Endothelial cell of umbilical vein (primary cell): ENCODE data around the gene FGF3. TPM values are rescaled to one million over a fixed set of nuclear protein-coding genes. Genes with fewer than 3 reads are reported as not detected.

Experiments used
- BruUV-seq: library from RNA; stranded (reverse); fragments of 400-500 nt; replicated peaks from 2 replicates; lab custom pipeline; 2021; lab: Mats Ljungman, UMichigan
- CTCF ChIA-PET: fragments of 300-600, 350-600 bp; sonication (Branson Sonifier 250); formaldehyde crosslinking; loops from one replicate; lab custom pipeline; 2021; ENCODE audit warnings: antibody characterized with exemption, inconsistent platforms; lab: Charles Lee
- POLR2A ChIA-PET: fragments of 300-600, 350-600 bp; sonication (Branson Sonifier 250); formaldehyde crosslinking; loops from one replicate; lab custom pipeline; 2021; ENCODE audit warnings: antibody characterized with exemption, inconsistent platforms; lab: Charles Lee
- DNase-seq: peaks from one replicate; pipeline ENCODE4 v3.0.0-alpha.2; 2011; ENCODE audit warnings: low read depth, low spot score
- FAIRE-seq: peaks from 2 replicates; lab custom pipeline; 2011; peaks lifted over from hg19 to GRCh38; lab: Jason Lieb, UNC
- H2AFZ ChIP-seq: 2 replicates; pipeline ENCODE4 v1.6.0; 2012; ENCODE audit warnings: low read depth, low read length, control low read depth, inconsistent platforms
- H3K27ac ChIP-seq: 2 replicates; pipeline ENCODE4 v1.5.1; 2011; ENCODE audit warnings: low read depth, mild to moderate bottlenecking, control low read depth, low read length, moderate library complexity; ENCODE audit not compliant: insufficient read depth
- H3K27me3 ChIP-seq, 2 experiments: 2 replicates each; pipeline versions ENCODE4 v1.6.0 to v1.6.1; 2011; ENCODE audit warnings: low read length in 2 of 2, mixed read lengths in 1 of 2; ENCODE audit not compliant: control insufficient read depth in 2 of 2, insufficient read depth in 2 of 2
- H3K36me3 ChIP-seq, 2 experiments: 2 replicates in 1 of 2; 3 replicates in 1 of 2; pipeline ENCODE4 v1.5.1; 2011; ENCODE audit warnings: low read length in 2 of 2, mild to moderate bottlenecking in 1 of 2, moderate library complexity in 1 of 2; ENCODE audit not compliant: control insufficient read depth in 2 of 2, insufficient read depth in 2 of 2; ENCODE audit errors: extremely low read depth in 1 of 2
- H3K4me1 ChIP-seq: 3 replicates; pipeline ENCODE4 v1.5.1; 2011; ENCODE audit warnings: mild to moderate bottlenecking, low read length; ENCODE audit not compliant: control insufficient read depth, insufficient read depth; ENCODE audit errors: extremely low read depth
- H3K4me2 ChIP-seq: 2 replicates; pipeline ENCODE4 v1.6.1; 2011; ENCODE audit warnings: low read length, control low read depth, mixed read lengths; ENCODE audit not compliant: insufficient read depth
- H3K4me3 ChIP-seq, 3 experiments: fragments of 200-600 bp in 1 of 3; sonication (generic), shearing (Covaris generic) in 1 of 3; replicated peaks in 1 of 3; 2 replicates each; pipeline ENCODE4 v1.5.1; 2011 to 2016; ENCODE audit warnings: control low read depth in 3 of 3, low read length in 3 of 3, mild to moderate bottlenecking in 2 of 3, inconsistent platforms in 1 of 3, low read depth in 1 of 3, moderate library complexity in 1 of 3; ENCODE audit not compliant: insufficient read depth in 1 of 3
- H3K79me2 ChIP-seq: 2 replicates; pipeline ENCODE4 v1.6.0; 2012; ENCODE audit warnings: low read length, inconsistent platforms; ENCODE audit not compliant: control insufficient read depth, insufficient read depth
- H3K9ac ChIP-seq: replicated peaks from 2 replicates; pipeline ENCODE3; 2011; ENCODE audit warnings: low read length, control low read depth; ENCODE audit not compliant: insufficient read depth; ENCODE audit errors: extremely low read depth
- H3K9me1 ChIP-seq: replicated peaks from 3 replicates; pipeline ENCODE4 v1.6.0; 2011; ENCODE audit warnings: mild to moderate bottlenecking, low read length; ENCODE audit not compliant: control insufficient read depth, insufficient read depth; ENCODE audit errors: extremely low read depth
- H3K9me3 ChIP-seq: replicated peaks from 2 replicates; pipeline ENCODE4 v1.5.1; 2012; ENCODE audit warnings: low read length, inconsistent platforms; ENCODE audit not compliant: control insufficient read depth, insufficient read depth
- H4K20me1 ChIP-seq: replicated peaks from 2 replicates; pipeline ENCODE3; 2011; ENCODE audit warnings: mild to moderate bottlenecking, low read length; ENCODE audit not compliant: control insufficient read depth, insufficient read depth; ENCODE audit errors: extremely low read depth
- CTCF ChIP-seq, 2 donors: IDR thresholded peaks; 1 replicate in 1 of 2; 2 replicates in 1 of 2; pipeline ENCODE4 v1.5.1; 2011; ENCODE audit warnings: low read length in 2 of 2, mild to moderate bottlenecking in 2 of 2, moderate library complexity in 2 of 2, control low read depth in 1 of 2, inconsistent platforms in 1 of 2, low read depth in 1 of 2; ENCODE audit not compliant: insufficient read depth in 1 of 2; ENCODE audit errors: extremely low read depth in 1 of 2
- FOS ChIP-seq: IDR thresholded peaks from 2 replicates; pipeline ENCODE4 v1.6.1; 2011; ENCODE audit warnings: mild to moderate bottlenecking, low read length, moderate library complexity, borderline replicate concordance; ENCODE audit not compliant: insufficient read depth
- GATA2 ChIP-seq: IDR thresholded peaks from 2 replicates; pipeline ENCODE4 v1.7.0; 2011; ENCODE audit warnings: low read depth, mild to moderate bottlenecking, moderate library complexity, mixed read lengths, low read length; ENCODE audit not compliant: insufficient read length, insufficient read depth
- JUN ChIP-seq: IDR thresholded peaks from 2 replicates; pipeline ENCODE4 v1.6.1; 2011; ENCODE audit warnings: borderline replicate concordance, low read depth; ENCODE audit not compliant: insufficient read length, insufficient read depth
- MAX ChIP-seq: IDR thresholded peaks from 2 replicates; pipeline ENCODE4 v1.6.1; 2011; ENCODE audit not compliant: insufficient read depth, insufficient read length
- MYC ChIP-seq: IDR thresholded peaks from one replicate; pipeline ENCODE4 v1.6.1; 2011; ENCODE audit warnings: mild to moderate bottlenecking, low read depth, low read length
- POLR2A ChIP-seq: IDR thresholded peaks from 2 replicates; pipeline ENCODE4 v1.6.1; 2012; ENCODE audit warnings: low read depth, mild to moderate bottlenecking, control low read depth, low read length
- POLR2AphosphoS5 ChIP-seq: IDR thresholded peaks from 2 replicates; pipeline ENCODE4 v1.6.1; 2012; ENCODE audit warnings: low read depth, mild to moderate bottlenecking, control low read depth, low read length, moderate library complexity; ENCODE audit not compliant: insufficient read depth
- dilution Hi-C: fragments of 300-500 bp; cut with MboI; formaldehyde crosslinking; loops from one replicate; pipeline ENCODE4 v1.15.0; 2019; ENCODE audit warnings: low sequenced_read_pairs; ENCODE audit not compliant: extremely low pct_ligation_motif_present
- intact Hi-C: fragments of 100-400 bp; cut with micrococcal nuclease; formaldehyde crosslinking; loops from one replicate; pipeline ENCODE4 v1.10.0; 2022
- polyA plus RNA-seq, 4 experiments: library from polyadenylated mRNA; depleted of rRNA in 3 of 4; stranded (reverse) in 3 of 4; unstranded in 1 of 4; fragments of >200 nt; gene quantifications; 2 replicates each; pipeline versions ENCODE4 v1.2.1 to v1.2.3, GENCODE V29; 2011 to 2012; ENCODE audit warnings: missing spikeins in 1 of 4
- total RNA-seq: library from RNA; stranded (reverse); gene quantifications from 2 replicates; pipeline ENCODE4 v1.2.3, GENCODE V29; 2021

FGF3 gene
- total and polyA plus RNA-seq, 2 donors (not counting 3 experiments of a cell fraction or from before 2014, with no cell fraction given), result not detected

- DNase-seq (no peak), FAIRE-seq (no peak)
- Histone ChIP-seq H3K79me2 (no peaks in the 10 kb centered on the region), H3K36me3 (no peaks in the 10 kb centered on the region), H3K27ac (no peak overlapping the region), H3K9me3 (no peaks in the 10 kb centered on the region), H3K9me1 (no peaks in the 10 kb centered on the region), H3K9ac (no peak overlapping the region), H4K20me1 (no peaks in the 10 kb centered on the region), H2AFZ (no peak overlapping the region), H3K4me2 (no peak overlapping the region), H3K27me3 (no peaks in the 10 kb centered on the region), H3K4me1 (no peaks in the 10 kb centered on the region), H3K4me3 (no peak overlapping the region)
- intact Hi-C loops (no loop called here), dilution Hi-C loops (no loop called here)
- ChIA-PET POLR2A (no interaction called here), CTCF (interaction anchor here (1.1 kb wide), 1 partner anchor 397 kb away, joined by 3 read pairs; no protein-coding TSS in a partner anchor)
- BruUV-seq, result no TSS peak
- TF ChIP-seq FOS (no peak), MAX (no peak), JUN (no peak), POLR2A (no peak), GATA2 (no peak), POLR2AphosphoS5 (no peak), MYC (no peak), CTCF (IDR thresholded peaks at IDR 0.05; ENCODE audit: extremely low read depth in 1 of 2, insufficient read depth in 1 of 2, low read depth in 1 of 2, low read length in 2 of 2) (no peak)
Measured at GRCh38 chr11:69799097-69799496, 20.1 kb downstream of the FGF3 start.
